GM04504 (cell line): ENCODE results near the gene ABRACL.
"Not testable (repeated sequence)": the region's sequence is repeated elsewhere in the genome, so short reads cannot be mapped to it uniquely, and the experiment has no call there.

Experiments used
- DNase-seq: peaks from one replicate; pipeline ENCODE4 v3.0.0-alpha.2; 2012; ENCODE audit warnings: low read depth

Gene ABRACL, protein sequence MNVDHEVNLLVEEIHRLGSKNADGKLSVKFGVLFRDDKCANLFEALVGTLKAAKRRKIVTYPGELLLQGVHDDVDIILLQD

DNA sequence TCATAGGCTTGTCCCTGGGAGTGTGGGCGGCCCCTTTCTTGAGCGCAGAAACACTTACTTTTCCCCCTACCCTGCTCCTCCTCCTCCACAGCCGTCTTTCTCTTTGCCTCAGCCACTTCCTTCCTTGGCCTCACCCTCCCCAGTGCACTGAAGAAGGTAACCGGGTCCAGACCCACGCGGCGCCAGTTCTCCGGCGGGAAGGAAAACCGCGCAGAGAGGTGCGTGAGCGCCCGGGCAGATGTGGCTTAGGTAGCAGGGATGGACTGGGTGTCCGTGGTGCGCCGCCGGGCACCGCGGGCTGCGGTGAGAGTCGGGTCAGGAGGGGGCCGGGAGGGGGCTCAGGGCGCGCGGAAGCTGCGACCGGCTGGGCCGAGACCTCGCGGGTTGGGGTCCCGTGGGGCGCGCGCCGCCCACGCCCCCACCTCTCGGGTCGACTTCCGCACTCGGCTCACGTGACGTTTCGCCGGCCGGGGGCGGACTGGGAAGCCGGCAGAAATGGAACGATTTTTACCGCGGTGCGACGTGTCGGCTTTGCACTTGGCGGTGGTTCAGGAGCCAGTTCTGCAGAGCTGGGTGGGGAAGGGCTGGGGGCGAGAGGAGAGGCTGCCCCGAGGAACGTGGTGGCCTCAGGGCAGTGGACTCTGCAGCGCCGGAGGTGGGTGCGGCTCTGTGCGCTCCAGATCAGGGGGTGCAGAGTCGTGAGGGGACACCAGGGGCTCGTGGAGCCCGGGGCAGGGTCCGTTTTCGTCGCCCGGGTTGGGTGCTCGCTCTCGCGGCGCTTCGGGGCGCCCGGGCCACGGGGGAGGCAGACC, at the start of gene ABRACL:
Gene ABRACL (plus strand): TSS at position 88 of the 812 bp plus-strand sequence. CDS start 5,416 bp downstream, outside the sequence.
- DNase-seq = no peak

DNA sequence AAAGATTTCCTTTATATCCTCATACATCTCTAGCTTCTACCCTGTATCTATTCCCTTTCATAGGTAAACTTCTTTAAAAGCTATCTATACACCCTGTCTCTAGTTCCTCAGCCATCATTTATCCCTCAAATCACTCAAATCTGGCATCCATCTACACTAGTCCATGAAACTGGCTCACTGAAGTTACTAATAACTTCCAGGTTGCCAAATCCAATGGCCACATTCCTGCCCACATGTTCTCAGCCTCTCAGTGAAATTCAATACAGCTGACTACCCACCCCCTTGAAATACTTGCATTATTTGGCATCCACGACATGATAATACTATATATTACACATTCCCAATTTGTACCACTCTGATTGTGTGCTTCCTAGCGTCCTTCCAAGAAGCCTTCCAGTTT, 49.2 kb upstream of the ABRACL start:
- DNase-seq = no peak

DNA sequence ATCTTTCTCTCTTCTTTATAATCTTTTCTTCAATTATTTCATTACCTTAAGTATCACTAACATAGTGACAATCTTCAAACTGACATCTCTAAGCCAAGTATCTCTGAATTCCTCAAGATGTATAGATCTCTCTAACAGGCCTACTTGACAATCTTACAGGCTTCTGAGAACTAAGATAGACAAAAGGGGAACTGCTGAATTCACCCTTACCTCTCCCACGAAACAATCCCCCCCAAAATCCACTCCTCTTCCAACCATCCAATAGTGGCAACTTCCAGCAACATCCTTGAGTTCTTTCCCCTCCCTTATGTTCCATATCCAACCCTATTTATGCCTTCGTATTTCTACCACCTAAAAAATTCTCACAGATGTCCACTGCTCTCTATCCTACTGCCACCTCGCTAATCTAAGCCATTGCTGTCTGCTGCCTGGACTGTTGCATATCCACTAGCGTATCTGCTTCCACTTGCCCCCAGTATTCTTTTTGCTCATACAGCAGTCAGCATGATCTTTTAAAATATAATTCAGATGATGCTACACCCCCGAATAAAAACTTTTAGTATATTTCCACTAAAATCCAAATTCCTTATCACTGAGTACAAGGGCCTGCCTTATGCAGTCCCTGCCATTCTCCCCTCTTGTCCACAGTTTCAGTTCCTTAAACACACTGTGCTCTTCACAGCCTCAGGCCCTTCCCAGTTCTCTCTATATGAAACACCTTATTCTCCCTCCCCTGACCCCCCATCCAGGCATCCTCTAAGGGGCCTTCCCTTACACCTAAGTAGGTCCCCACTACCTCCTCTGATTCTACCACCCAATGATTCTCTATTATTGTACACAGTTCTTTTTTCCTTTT, 48.5 kb upstream of the ABRACL start:
- DNase-seq = no peak

DNA sequence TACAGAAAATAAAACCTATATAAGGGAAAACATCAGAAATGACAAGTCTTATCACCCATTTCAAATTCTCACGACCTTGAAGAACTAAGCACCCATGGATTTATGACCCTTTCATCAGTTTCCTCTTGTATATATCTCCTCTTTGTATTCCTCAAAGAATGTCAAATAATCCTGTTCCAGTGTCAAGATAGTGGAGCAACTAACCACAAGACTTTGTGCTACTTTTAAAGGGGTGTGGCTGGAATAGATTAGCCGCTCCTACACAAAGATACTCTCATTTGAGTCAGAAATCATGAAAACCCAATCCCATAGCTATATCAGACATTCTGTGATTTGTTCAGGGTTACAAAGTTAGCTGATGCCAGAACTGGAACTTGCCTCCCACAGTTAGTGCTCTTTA, 47.1 kb upstream of the ABRACL start:
- DNase-seq = no peak

DNA sequence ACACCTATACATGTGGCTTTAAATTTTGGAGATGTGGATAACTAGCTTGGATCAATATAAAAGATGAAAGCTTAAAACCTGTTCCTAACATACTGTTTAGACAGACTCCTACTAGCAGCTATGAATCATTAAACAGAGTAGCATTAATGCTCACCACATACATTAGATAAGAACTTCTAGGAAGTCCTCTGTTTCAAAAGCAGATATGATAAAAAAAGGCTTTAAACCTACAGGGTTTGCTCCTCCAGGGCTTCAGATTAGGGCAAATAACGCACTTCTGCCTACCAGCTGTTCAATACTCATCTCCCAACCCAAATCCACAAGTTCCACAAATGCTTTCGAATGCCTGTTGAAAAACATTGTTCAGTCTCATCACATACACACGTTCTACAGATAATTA, 42.0 kb upstream of the ABRACL start:
- no peak for DNase-seq

DNA sequence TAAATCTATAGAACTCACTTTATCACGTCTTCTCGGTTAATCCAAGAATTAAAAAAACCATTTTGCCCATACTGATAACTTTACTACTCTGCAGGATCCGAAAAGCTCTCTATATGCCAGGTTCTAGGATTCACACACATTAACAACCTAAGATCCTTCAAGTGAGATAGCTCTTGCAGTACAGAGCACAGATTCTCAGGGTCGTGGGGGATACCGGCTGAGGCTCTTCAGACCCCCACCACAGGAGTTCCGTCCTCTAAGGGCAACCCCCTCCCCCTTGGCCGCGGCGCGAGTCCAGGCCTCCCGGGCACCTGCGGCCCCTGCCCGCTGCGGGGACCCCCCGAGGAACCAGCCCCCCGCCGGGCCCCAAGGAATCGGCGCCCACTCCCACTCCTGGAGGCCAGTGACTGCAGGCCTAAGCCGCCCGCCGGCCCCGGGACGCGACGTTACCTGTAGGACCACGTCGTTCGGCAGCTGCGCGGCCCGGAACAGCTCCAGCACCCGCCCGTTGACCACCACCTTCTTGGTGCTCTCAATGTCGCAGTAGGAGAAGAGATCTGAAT, 41.4 kb upstream of the ABRACL start:
- DNase-seq = no peak

DNA sequence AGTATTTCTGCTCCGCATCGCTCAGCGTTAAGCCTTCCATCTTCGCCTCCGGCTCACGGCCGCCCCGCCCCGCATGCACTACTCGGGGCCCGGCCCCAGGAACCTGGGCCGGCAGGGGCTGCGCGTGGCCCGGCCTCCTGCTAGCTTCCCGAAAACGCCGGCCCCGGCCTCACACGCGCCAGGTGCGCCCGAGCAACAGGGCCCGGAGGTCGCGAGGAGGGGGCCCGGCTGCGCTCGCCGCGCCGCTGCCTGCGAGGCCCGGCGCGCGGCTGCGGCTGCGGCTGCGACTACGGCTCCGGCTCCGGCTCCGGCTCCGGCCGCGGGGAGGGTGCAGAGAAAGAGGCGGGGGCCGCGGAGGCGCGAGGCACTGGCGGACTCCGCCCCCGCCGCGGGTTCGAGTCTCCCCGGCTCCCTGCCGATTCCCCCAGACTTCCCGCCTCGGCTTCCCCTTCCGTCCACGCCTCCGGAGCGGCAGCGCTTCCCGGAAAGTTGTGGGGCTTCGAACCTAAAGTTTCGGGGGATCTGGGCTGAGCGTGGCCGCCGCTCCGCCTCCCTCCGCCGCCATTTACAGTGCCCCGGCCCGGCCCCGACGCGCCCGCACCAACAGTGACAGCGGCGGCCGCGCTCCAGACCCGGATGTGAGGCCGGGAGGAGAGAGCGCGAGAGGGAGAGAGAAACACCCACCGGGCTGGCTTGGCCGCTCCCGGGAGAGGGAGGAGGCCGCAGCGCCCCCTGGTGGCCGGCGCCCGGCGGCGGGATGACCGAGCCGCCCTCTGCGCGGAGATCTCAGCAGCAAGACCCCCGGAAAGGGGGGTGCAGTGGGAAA, 40.7 kb upstream of the ABRACL start, which contains the start of gene REPS1:
Gene REPS1 (minus strand): TSS at position 611 of the 826 bp plus-strand sequence. CDS start 571 bp downstream, at position 40.
- peak; percentile 81 for DNase-seq

DNA sequence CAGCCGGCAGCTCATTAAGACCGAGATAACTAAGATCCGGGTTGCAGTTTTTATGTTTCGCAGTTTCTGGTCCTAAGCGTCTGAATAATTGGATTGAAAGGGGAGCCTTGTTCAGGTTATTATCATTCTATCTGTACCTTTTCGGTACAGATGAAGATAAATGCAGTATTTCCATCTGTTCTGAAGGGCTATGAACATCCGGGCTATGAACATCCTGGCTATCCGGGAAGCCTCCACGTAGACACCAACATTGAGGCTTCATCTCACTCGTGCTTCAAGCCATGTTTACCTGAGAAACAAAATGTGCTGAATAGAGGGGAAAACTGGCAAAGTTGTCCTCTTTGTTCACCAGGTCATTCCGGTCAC, 40.1 kb upstream of the ABRACL start:
- DNase-seq = no peak

DNA sequence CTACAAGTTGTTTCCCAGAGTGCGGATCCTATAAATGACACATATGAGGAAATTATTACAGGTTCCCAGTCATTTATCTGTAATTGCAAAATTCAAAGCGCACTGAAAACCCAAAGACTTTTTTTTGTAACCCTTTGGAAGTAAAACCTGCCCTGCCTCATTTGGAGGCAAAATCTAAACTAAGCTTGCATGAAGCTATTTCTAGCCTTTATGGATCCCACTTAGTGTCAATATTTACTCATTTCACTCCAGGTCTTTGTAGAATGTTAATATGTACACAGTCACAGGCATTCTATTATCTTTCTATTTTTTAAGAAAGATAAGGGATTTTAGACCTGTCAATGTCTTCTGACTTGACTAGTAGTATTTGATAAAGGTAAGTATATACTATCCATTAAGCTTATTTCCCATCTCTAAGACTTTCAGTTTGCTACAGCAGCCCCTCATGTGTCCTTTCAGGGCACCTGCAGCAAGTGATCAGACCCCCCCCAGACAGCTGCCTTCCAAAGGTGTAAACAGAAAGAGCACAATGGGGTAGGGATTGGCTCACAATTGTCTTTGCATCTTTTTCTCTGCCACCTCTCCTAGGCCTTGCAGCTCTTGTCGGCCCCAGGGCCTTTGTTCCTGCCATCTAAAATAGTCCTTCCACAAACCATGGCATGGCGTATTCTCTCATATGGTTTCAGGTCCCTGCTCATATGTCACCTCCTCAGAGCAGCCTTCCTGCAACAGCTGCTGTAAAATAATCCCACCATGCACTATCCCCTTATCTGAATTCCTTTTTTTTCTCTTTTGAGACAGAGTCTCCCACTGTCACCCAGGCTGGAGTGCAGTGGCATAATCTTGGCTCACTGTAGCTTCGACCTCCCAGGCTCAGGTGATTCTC, 39.2 kb upstream of the ABRACL start:
- no peak for DNase-seq

DNA sequence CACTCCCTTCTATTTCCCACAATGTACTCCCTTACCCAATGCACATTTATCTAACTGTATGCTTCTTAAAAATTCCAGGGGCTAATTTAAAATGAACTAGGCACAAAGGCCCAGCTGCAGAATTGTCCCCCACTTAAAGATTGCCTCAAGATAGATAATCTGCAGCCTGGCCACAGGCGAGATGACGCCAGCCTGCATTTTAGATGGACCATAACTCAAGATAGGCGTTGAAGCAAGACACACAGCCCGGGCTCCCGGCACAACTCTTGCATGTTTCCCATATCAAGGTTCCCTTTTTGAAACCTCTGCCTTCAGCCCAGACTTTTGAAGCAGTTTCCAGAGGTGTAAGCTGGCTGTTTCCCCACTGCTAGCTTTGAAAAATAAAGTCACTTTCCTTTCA, 37.3 kb upstream of the ABRACL start:
- no peak for DNase-seq

DNA sequence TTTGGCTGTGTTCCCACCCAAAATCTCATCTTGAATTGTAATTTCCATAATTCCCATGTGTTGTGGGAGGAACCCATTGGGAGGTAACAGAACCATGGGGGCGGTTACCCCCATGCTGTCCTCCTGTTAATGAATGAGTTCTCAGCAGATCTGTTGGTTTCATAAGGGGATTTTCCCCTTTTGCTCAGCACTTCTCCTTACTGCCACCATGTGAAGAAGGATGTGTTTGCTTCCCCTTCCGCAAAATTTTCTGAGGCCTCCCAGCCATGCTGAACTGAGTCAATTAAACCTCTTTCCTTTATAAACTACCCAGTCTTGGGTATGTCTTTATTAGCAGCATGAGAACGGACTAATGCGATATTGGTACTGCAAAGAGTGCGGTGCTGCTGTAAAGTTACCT, 35.6 kb upstream of the ABRACL start:
- not testable (repeated sequence) for DNase-seq

DNA sequence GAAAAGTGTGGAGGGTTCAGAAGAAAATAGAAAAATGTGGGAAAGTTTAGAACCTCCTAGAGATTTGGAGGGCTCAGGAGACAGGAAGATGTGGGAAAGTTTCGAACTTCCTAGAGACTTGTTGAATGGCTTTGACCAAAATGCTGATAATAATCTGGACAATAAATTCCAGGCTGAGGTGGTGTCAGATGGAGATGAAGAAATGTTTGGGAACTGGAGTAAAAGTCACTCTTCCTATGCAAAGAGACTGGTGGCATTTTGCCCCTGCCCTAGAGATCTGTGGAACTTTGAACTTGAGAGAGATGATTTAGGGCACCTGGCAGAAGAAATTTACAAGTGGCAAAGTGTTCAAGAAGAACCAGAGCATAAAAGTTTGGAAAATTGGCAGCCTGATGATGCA, 35.1 kb upstream of the ABRACL start:
- DNase-seq = not testable (repeated sequence)

DNA sequence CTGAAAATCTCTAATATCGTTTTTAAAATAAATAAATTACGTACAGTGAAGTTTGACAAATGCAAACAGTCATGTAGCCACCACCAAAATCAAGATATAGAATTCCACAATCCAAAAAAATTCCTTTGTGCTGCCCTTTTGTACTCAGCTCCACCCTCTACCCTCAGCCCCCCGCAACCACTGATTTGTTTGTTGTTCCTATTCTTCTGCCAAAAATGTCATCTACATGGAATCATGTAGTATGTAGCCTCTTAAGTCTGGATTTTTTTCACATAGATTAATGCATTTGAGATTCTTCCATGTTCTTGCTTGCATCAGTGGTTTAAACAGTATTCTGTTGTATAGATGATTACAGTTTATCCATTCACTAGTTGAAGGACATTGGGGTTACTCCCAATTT, 32.0 kb upstream of the ABRACL start:
- no peak for DNase-seq

DNA sequence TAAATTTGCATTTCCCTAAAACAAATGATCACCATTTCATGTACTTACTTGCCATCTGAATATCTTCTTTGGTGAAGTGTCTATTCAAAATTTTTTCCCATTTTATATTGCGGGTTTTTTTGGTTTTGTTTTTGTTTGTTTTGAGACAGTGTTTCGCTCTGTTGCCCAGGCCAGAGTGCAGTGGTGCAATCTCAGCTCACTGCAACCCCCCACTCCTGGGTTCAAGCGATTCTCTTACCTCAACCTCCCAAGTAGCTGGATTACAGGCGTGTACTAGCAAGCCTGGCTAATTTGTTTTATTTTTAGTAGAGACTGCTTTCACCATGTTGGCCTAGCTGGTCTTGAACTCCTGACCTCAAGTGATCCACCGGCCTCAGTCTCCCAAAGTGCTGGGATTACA, 31.4 kb upstream of the ABRACL start:
- DNase-seq = no peak

DNA sequence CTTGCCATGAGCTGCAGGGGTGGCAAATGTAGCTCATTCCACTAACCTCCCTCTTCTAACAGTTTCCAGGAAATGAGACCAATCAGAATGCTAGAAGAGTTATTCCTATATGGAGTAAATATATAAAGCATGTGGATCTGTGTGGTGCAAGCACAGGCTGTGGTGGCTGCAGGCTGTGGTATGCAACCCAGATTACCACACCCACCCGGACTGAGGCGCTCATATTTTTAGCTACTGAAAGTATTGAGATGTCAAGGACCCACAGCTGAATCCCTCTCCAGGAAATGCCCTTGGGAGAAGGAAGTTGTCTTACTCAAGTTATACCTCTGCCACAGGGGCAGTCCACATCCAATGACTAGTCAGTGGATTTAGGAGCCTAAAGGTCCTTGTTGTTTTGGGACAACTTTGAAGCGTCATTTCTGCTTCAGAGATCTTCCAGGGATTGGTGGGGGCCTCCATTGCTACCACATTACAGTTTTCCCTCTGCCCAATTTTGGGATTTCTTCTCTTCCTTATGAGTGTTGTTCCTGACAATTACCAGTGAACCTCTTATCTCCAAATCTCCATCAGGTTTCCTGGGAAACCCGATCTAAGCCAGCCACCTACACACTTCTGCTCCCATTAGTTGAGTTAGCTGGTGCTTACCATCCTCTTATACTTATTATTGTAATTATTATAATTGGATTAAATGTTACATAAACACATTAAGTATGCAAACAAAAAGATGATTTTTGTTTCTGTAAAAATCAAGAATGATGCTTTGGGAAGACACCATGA, 28.4 kb upstream of the ABRACL start:
- no peak for DNase-seq

DNA sequence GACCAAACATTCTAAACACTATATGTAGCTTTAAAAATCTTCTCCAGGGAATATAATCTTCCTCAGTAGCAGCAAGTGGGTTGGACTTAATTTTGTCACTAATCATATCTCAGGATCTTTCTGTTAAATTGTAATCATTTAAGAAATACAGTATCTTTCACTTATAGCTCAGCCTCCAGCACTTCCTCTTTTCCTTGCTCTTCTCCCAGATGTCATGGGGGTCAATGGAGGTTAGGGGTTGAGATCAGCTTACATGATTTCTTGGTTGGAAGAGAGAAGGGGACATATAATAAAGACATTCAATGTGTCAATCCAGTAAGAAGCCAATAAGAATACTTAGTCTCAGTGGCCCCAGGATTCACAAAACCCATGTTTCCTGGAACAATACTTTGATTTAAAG, 24.8 kb upstream of the ABRACL start:
- DNase-seq = no peak

DNA sequence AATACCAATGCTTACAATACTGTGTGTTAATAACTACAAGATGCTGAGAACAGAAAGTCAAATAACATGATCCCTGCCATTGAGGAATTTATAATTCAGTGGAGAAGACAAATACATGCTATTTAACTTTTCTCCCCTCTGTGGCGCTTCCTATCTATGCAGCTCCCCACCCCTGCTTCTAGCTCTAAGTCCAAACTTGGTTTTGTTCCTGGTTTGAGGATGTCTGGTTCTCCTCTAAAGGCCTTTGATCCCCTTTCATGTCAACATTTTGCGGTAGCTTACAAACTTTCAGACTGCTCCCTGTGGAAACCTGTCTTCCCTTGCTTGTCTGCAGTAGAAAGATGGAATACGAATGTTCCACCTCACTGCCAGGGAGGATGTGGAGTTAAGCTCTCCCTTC, 22.1 kb upstream of the ABRACL start:
- no peak for DNase-seq

DNA sequence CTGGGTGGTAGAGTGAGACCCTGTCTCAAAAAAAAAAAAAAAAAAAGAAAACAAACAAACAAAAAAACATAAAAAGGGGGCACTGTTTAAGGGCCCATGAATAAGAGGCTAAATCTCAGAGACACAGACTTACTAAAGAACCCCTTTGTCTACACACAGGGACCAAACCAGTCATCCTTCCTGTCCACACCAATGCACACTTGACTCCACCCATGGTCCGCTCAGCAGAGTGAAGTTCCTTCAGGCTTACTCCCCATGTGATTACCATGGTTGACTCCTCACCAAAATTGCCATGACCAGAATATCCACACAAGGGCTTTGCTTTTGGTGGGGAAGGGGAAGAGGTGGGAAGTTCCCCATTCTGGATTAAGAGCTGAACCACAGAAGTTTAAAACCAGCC, 21.1 kb upstream of the ABRACL start:
- DNase-seq = no peak

DNA sequence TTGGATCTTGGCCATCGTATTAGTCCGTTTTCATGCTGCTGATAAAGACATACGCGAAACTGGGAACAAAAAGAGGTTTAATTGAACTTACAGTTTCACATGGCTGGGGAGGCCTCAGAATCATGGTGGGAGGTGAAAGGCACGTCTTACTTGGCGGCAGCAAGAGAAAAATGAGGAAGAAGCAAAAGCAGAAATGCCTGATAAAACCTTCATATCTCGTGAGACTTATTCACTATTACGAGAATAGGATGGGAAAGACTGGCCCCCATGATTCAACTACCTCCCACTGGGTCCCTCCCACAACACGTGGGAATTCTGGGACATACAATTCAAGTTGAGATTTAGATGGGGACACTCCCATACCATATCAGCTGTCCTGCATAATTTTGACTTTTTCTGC, 20.4 kb upstream of the ABRACL start:
- no peak for DNase-seq

DNA sequence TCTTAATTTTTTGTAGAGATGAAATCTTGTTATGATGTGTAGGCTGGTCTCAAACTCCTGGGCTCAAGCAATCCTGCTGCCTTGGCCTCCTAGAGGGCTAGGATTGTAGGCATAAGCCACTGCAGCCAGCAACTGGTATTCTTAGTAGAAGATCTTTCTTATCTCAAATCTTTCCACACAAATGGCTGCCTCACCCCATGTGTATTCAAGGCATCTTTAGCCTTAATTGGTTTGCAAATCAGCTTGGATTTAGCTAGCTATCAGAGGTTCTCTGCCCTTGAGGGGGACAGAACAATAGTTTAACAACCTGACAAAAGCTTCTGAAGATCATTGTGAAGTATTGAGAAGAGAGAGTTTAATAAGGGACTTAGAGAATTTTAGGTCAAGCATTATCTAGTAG, 17.9 kb upstream of the ABRACL start:
- DNase-seq = no peak
